ENCODE measurements around the gene GALNT10. TPM values are rescaled to one million over a fixed set of nuclear protein-coding genes. Genes with fewer than 3 reads are reported as not detected.

The GALNT10 gene
- total RNA-seq, 1 donor from 2014 or later, result 4.8 TPM

DNA sequence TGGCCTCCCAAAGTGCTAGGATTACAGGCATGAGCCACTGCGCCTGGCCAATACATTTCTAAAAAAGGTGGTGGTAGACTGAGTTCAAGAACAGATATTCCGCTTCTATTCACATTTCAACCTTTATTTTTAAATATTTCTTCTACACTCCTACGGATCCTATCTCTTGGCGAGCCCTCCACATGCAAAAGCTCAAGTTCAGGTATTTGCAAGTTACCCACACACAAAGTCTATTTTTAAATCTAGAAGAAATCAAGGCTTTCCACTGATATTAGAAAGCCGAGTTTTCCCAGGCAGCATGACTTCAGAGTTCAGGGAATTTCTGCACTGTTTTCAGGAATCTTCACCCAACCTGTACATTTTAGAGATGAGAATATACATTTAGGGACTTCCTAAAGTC is 153.9 kb downstream of the GALNT10 start:
- H3K4me3 Mint-ChIP-seq (ENCODE audit: unreplicated experiment), result no peak overlapping the region
- H3K9me3 Mint-ChIP-seq (ENCODE audit: unreplicated experiment), result no peaks in the 10 kb centered on the region
- peaks cover 2% of the 10 kb centered on the region for H3K4me1 Mint-ChIP-seq (ENCODE audit: low read depth, unreplicated experiment)
- no peak overlapping the region for H3K27ac Mint-ChIP-seq (ENCODE audit: unreplicated experiment)
- H3K36me3 Mint-ChIP-seq (ENCODE audit: unreplicated experiment), result no peaks in the 10 kb centered on the region
- H3K27me3 Mint-ChIP-seq (ENCODE audit: unreplicated experiment), result no peaks in the 10 kb centered on the region
- TF ChIP-seq, protein P1, sequence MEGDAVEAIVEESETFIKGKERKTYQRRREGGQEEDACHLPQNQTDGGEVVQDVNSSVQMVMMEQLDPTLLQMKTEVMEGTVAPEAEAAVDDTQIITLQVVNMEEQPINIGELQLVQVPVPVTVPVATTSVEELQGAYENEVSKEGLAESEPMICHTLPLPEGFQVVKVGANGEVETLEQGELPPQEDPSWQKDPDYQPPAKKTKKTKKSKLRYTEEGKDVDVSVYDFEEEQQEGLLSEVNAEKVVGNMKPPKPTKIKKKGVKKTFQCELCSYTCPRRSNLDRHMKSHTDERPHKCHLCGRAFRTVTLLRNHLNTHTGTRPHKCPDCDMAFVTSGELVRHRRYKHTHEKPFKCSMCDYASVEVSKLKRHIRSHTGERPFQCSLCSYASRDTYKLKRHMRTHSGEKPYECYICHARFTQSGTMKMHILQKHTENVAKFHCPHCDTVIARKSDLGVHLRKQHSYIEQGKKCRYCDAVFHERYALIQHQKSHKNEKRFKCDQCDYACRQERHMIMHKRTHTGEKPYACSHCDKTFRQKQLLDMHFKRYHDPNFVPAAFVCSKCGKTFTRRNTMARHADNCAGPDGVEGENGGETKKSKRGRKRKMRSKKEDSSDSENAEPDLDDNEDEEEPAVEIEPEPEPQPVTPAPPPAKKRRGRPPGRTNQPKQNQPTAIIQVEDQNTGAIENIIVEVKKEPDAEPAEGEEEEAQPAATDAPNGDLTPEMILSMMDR (IDR thresholded peaks at IDR 0.05; ENCODE audit: partially characterized antibody, unreplicated experiment), result no peak
- DNase-seq, result no peak

DNA sequence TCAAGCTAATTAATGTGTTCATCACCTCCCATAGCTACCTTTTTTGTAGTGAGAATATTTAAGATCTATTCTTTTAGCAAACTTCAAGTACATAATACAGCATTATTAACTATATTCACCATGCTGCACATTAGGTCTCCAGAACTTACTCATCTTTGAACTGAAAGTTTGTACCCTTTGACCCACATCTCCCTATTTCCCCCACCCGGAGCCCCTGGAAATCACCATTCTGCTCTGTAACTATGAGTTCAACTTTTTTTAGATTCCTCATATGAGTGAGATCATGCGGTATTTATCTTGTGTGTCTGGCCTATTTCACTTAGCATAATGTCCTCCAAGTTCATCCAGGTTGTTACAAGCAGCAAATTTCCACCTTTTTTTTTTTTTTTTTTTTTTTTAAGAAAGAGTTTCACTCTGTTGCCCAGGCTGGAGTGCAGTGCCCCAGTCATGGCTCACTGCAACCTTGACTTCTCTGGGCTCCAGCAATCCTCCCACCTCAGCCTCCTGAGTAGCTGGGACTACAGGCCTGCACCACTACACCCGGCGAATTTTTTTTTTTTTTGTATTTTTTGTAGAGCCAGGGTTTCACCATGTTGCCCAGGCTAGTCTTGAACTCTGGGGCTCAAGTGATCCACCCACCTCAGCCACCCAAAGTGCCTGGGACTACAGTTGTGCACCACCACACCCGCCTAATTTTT is 154.9 kb downstream of the GALNT10 start:
- DNase-seq, result no peak
- no peaks in the 10 kb centered on the region for H3K4me1 Mint-ChIP-seq (ENCODE audit: low read depth, unreplicated experiment)
- no peak overlapping the region for H3K27ac Mint-ChIP-seq (ENCODE audit: unreplicated experiment)
- no peaks in the 10 kb centered on the region for H3K9me3 Mint-ChIP-seq (ENCODE audit: unreplicated experiment)
- no peaks in the 10 kb centered on the region for H3K36me3 Mint-ChIP-seq (ENCODE audit: unreplicated experiment)
- no peak overlapping the region for H3K4me3 Mint-ChIP-seq (ENCODE audit: unreplicated experiment)
- H3K27me3 Mint-ChIP-seq (ENCODE audit: unreplicated experiment), result no peaks in the 10 kb centered on the region
- TF ChIP-seq, protein P1 (IDR thresholded peaks at IDR 0.05; ENCODE audit: partially characterized antibody, unreplicated experiment), result no peak

DNA sequence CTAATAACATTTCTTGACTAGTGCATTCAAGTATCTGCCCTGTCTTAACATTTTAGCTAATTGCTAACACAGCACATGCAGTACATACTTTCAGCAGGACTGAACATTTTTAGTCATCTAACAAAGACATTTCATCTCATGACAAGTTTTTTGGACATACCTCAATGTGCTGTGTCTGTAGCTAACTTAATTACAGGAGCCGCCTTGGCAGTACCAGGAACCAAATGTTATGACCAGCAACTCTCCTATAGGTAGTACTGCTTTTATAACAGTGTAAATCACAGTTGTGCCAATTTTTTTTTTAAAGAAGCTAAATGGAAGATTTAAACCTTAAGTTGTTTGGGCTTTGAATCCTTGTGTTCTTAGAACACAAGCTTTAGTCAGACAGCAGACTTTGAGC is 155.9 kb downstream of the GALNT10 start:
- H3K4me1 Mint-ChIP-seq (ENCODE audit: low read depth, unreplicated experiment), result no peaks in the 10 kb centered on the region
- H3K4me3 Mint-ChIP-seq (ENCODE audit: unreplicated experiment), result no peak overlapping the region
- TF ChIP-seq, protein P1 (IDR thresholded peaks at IDR 0.05; ENCODE audit: partially characterized antibody, unreplicated experiment), result no peak
- no peak for DNase-seq
- no peaks in the 10 kb centered on the region for H3K36me3 Mint-ChIP-seq (ENCODE audit: unreplicated experiment)
- H3K27ac Mint-ChIP-seq (ENCODE audit: unreplicated experiment), result no peak overlapping the region
- no peaks in the 10 kb centered on the region for H3K27me3 Mint-ChIP-seq (ENCODE audit: unreplicated experiment)
- no peaks in the 10 kb centered on the region for H3K9me3 Mint-ChIP-seq (ENCODE audit: unreplicated experiment)

DNA sequence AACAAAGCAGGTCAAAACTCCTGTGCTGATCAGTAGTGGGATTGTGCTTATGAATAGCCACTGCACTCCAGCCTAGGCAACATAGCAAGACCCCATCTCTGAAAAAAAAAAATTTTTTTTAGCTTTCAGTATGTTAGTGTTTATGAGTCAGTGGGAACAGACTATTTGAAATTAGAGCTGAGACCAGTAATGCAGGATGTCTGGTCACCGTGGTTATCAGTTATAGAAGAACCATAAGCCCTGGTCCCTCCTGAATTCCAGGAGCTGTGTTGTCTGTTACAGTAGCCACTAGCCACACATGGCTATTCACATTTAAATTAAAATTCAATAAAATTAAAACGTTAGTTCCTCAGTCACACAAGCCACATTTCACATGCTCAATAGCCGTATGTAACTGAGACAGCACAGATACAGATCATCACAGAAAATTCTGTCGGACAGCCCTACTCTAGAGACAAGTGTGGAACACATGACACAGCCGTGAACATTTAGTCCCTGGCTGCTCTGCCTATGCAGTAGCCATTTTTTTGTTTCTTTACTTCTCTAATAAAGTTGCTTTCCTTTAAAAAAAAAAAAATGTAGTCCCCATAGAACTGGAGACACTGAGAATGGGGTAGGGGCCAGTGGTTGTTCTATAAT is 159.2 kb downstream of the GALNT10 start:
- H3K4me3 Mint-ChIP-seq (ENCODE audit: unreplicated experiment), result no peak overlapping the region

More for the DNA sequence above, 159.2 kb downstream of the GALNT10 start:
- H3K27ac Mint-ChIP-seq (ENCODE audit: unreplicated experiment), result no peak overlapping the region
- H3K9me3 Mint-ChIP-seq (ENCODE audit: unreplicated experiment), result no peaks in the 10 kb centered on the region
- H3K4me1 Mint-ChIP-seq (ENCODE audit: low read depth, unreplicated experiment), result no peaks in the 10 kb centered on the region
- no peak for DNase-seq
- TF ChIP-seq, protein P1 (IDR thresholded peaks at IDR 0.05; ENCODE audit: partially characterized antibody, unreplicated experiment), result no peak
- H3K36me3 Mint-ChIP-seq (ENCODE audit: unreplicated experiment), result no peaks in the 10 kb centered on the region
- H3K27me3 Mint-ChIP-seq (ENCODE audit: unreplicated experiment), result peaks cover 4% of the 10 kb centered on the region
